ENCODE results near the gene IRF9.
A peak's percentile ranks its signal among the peaks of the same experiment; 100 is the strongest.

The IRF9 gene

GRCh38 chr14:24189460-24189859 lies 28.4 kb downstream of the IRF9 start:
- Histone ChIP-seq H3K27ac (replicated peaks) (0 out of 2 replicates have a peak overlapping the region, but pooled peaks have one; percentile 79), H3K4me3 (replicated peaks; ENCODE audit: insufficient read depth, low read length) (no peak overlapping the region), H3K27me3 (ENCODE audit: insufficient read depth, poor library complexity, severe bottlenecking) (no peaks in the 10 kb centered on the region)
- DNase-seq (ENCODE audit: low read depth in 1 of 2, low spot score in 1 of 2) = no peak
- no peak for TF ChIP-seq POLR2AphosphoS5 (IDR thresholded peaks at IDR 0.05; ENCODE audit: low read depth)
- TF ChIP-seq SPI1 (IDR thresholded peaks at IDR 0.05; ENCODE audit: borderline replicate concordance, low read depth) = no peak
- no peak for TF ChIP-seq GABPA (IDR thresholded peaks at IDR 0.05; ENCODE audit: low read depth)
- no peak for TF ChIP-seq CTCF (IDR thresholded peaks at IDR 0.05; ENCODE audit: insufficient read depth, low read length)
- no peak for TF ChIP-seq REST (IDR thresholded peaks at IDR 0.05; ENCODE audit: insufficient replicate concordance, low read depth)

- no peak overlapping the region for H3K27ac ChIP-seq (replicated peaks)
- no peaks in the 10 kb centered on the region for H3K27me3 ChIP-seq (ENCODE audit: insufficient read depth, poor library complexity, severe bottlenecking)
- no peak overlapping the region for H3K4me3 ChIP-seq (replicated peaks; ENCODE audit: insufficient read depth, low read length)
- no peak for DNase-seq (ENCODE audit: low read depth in 1 of 2, low spot score in 1 of 2)
- TF ChIP-seq SPI1 (IDR thresholded peaks at IDR 0.05; ENCODE audit: borderline replicate concordance, low read depth) (no peak), CTCF (IDR thresholded peaks at IDR 0.05; ENCODE audit: insufficient read depth, low read length) (no peak), GABPA (IDR thresholded peaks at IDR 0.05; ENCODE audit: low read depth) (no peak), POLR2AphosphoS5 (IDR thresholded peaks at IDR 0.05; ENCODE audit: low read depth) (no peak), REST (IDR thresholded peaks at IDR 0.05; ENCODE audit: insufficient replicate concordance, low read depth) (no peak)
Observed at GRCh38 chr14:24190416-24190815, 29.4 kb downstream of the IRF9 start.

DNA sequence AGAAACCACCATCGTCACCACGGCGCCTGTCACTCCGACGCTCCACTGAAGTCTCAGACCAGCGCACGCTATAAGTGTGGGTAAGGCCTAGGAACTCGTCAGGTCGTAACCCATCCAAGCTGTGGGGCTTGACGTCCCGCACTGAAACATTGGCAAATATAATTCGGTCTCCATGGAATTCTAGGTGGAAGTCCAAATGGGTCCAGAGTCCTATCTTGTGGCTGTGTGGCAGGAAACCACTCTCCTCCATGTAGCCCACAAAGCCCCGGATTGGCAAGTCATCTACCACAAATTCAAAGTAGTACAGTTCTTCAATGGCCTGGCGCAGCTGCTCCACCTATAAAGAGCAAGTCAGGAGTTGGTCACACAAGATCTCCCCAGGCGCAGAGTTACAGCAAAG lies 31.9 kb downstream of the IRF9 start:
- no peak overlapping the region for H3K27ac ChIP-seq (replicated peaks)
- no peaks in the 10 kb centered on the region for H3K27me3 ChIP-seq (ENCODE audit: insufficient read depth, poor library complexity, severe bottlenecking)

More for the DNA sequence above, 31.9 kb downstream of the IRF9 start:
- TF ChIP-seq REST (IDR thresholded peaks at IDR 0.05; ENCODE audit: insufficient replicate concordance, low read depth) (no peak), GABPA (IDR thresholded peaks at IDR 0.05; ENCODE audit: low read depth) (no peak), POLR2AphosphoS5 (IDR thresholded peaks at IDR 0.05; ENCODE audit: low read depth) (no peak), SPI1 (IDR thresholded peaks at IDR 0.05; ENCODE audit: borderline replicate concordance, low read depth) (no peak)
- DNase-seq (ENCODE audit: low read depth in 1 of 2, low spot score in 1 of 2) = no peak
- H3K4me3 ChIP-seq (replicated peaks; ENCODE audit: insufficient read depth, low read length) = no peak overlapping the region

All from HL-60 (cell line).